GM19035 (cell line): ENCODE measurements around the gene NRCAM.
"Not testable (repeated sequence)": the region's sequence is repeated elsewhere in the genome, so short reads cannot be mapped to it uniquely, and the experiment has no call there.

Source experiments
- ATAC-seq: cut with Tn5 transposase; IDR thresholded peaks from one replicate; pipeline ENCODE4 v1.9.1; 2021; ENCODE audit not compliant: unreplicated experiment

The NRCAM gene

DNA sequence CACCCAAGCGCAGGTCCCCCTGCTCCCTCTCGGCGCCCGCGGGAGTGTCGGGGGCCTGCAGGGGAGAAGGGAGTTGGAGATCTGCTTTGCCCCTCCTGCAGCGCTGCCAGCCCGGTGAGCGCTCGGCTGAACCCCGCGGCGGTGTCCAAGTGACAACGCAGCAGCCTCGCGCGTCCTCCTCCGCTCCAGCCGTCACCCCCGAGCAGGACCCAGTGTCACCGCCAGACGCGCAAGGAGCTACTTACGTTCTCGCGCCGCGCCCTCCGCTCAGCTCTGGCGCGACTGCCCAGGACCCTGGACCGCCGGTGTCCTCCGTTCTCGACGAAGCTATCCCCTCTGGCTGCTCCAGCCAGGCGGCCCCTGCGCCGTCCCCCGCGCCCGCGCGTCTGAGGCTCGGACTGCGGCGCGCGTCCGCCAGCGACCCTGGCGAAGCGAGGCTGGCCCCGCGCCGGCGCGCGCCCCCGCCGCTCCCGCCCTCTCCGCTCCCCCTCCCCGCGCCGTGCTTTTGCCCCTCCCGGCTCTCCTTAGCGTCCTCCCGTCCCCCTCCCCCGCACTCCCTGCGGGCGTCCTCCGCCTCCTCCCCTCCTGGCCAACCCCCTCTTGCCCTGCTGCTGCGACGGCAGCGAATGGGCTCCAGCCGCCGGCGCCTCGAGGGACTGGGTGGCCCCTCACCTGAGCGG lies at the start of gene NRCAM:
TSS of gene NRCAM (minus strand) at position 439 of the 680 bp plus-strand sequence. CDS start 216,372 bp downstream, outside the sequence.
- ATAC-seq = no peak

DNA sequence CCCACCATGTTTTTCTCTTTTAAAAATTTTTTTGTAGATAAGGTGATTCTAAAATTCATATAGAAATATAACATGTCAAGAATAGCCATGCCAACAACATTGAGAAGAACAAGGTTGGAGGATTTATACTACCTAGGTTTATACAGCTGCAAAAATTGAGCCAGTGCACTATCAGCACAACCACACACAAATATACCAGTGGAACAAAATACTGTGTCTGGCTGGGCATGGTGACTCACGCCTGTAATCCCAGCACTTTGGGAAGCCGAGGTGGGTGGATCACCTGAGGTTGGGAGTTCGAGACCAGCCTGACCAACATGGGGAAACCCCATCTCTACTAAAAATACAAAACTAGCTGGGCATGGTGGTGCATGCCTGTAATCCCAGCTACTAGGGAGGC lies 48.3 kb upstream of the NRCAM start:
- ATAC-seq = not testable (repeated sequence)

- ATAC-seq = peak; percentile 98
Observed at GRCh38 chr7:108503112-108504026, 47.1 kb upstream of the NRCAM start.

- no peak for ATAC-seq
Observed at GRCh38 chr7:108499566-108499965, 43.3 kb upstream of the NRCAM start.

DNA sequence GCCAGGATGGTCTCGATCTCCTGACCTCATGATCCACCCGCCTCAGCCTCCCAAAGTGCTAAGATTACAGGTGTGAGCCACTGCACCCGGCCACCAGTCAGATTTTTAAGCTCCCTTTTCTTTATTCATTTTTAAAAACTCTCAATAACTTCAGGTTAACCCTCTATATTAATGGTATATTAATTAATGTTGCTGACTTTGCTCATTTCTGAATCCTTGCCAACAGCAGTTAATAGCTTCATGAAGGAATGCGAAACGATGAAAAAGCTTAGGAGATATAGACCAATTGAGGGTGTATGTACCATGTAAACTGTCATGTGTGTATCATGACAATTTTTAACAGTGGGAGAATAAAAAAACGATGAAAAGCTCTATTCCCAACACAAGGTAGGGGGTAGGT lies 42.2 kb upstream of the NRCAM start:
- no peak for ATAC-seq

DNA sequence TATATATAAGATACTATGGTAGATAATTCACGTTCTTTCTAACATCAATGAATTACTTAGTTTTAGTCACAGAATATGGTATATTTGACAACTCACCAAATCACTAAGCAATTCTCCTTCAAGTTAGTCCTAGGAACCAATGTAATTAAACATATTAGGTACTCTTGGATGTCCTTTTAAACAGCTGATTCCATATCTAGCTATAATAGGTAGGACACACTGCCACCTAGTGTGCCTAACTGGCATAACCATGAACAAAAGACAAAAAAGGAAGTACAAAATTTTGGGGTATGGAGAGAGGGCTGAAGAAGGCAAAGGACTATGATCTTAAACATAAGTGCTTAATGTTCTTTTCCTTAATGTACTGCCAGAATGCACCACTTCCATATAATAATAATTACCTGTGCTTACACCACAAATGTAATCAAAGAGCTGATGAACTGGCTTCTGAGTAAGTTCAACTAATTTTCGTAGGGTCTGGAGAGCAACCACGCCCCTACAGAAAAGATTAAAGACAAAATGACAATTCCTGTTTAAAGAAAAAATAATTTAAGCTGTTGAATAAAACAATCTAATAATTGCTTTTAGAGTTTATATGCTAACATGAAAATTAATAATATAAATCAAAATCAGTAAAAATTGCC lies 41.0 kb upstream of the NRCAM start:
- peak; percentile 85 for ATAC-seq

DNA sequence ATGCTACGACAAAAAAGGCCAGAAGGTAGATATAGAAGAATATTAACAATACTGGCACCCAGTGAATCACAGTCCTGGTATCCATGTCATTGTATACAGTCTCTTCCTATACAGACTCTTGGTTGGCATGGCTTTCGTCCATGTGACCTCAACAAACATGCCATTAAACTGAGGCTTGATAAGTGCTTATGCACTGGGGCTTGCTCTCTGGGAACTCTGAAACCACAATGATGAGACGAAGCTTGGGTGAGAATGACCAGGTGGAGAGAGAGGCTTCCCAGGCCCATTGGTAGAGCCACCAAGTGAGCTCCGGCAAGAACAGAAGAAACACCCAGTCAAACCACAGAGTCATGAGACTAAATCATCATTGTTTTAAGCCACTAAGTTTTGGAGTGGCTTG lies 36.5 kb upstream of the NRCAM start:
- ATAC-seq = no peak

- no peak for ATAC-seq
Observed at GRCh38 chr7:108488768-108489538, 32.7 kb upstream of the NRCAM start.

GRCh38 chr7:108487646-108488045 lies 31.4 kb upstream of the NRCAM start:
- ATAC-seq = no peak

DNA sequence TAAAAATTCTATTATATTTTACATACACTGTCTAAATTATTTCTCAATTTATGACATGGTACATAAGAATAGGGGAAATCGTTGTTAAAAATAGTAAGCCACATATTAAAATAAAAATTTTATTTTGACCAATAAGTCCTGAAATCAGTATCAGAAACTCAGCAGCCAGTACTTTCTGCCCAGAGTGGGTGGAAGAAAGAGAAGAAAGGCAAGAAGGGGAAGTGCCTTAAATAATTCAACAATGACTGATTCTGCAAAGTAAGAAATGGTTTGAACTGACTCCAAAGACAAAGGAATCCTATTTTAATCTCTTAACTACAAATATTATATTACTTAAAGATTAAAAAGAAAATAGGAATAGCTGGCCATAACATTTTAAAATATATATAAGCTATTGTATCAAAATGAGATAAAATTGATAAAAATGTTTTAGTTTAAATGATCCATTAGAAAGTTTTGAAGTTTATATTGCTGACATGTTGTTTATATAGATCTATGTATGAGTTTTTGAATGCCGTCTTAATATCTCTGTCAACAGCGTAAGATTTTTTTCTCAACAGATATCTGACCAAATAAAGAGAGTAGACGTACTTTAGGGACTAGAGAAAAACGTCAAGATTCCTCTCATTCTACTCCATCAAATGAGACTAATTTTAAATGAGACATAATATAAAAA lies 30.2 kb upstream of the NRCAM start:
- no peak for ATAC-seq

DNA sequence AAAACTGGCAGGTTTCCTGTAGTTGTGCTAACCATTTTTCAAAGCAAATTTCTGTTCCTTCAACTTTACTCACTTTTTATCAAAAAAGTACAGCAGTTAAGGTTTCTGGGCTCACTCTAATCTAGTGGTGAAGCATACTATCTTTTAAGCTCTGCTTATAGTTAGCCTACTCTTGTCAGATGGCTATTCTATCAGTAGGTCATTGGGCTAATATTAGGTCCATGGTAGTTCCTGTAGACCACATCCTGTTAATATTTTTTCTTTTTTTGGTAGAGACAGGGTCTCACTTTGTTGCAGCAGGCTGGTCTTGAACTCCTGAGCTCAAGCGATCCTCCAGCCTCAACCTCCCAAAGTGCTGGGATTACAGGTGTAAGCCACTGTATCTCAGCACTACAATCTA lies 27.9 kb upstream of the NRCAM start:
- no peak for ATAC-seq

DNA sequence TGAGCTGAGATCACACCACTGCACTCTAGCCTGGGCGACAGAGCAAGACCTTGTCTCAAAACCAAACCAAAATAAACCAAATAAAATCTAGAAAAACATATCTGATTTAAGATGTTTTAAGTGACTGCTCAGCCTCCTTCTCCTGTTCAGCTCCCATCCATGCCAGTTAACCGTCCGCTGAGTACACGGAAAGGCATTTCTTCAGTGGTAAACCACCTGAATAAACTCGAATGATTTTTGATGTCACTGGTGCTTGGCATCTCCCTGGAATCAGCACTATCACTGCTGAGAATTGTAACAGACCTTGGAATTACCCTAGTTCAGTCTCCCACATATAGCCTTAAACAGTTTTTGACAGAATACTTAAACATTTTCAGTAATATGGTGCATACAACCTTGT lies 24.1 kb upstream of the NRCAM start:
- ATAC-seq = no peak

DNA sequence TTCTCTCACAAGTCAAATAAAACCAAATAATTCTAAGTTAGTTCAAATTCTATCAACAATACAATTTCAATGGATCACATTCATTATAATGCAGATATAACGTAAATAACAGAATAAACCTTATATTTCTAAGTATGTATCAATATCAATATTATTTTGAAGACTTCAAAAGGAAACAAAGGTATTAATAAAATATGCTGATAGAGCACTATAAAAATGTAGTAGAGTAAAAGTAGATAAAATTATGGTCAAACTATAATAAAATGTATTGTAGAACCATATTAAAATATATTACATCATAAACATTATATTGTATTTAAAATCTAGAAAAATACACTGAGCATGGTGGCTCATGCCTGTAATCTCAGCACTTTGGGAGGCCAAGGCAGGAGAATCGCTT lies 23.5 kb upstream of the NRCAM start:
- no peak for ATAC-seq

DNA sequence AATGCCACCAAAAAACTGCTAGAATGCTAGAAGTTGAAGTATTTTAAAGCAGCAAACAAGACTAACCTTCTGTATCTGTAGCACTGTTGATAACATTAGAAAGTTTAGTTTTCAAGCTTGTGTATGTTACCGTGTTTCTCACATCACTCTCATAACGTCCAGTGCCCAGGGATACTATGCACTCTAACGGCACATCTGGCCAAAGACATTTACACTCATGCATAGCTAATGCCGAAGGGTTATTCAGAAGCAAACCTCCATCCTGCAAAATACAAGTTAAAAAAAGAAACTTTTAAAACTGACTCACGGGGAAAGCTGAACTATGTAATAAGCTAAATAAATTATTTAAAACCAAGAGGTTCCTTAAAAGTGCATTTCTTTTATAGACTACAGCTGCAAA lies 22.9 kb upstream of the NRCAM start:
- ATAC-seq = no peak

GRCh38 chr7:108468246-108468645 lies 12.0 kb upstream of the NRCAM start:
- no peak for ATAC-seq

GRCh38 chr7:108467391-108467790 lies 11.2 kb upstream of the NRCAM start:
- no peak for ATAC-seq

- not testable (repeated sequence) for ATAC-seq
Observed at GRCh38 chr7:108466322-108466721, 10.1 kb upstream of the NRCAM start.

DNA sequence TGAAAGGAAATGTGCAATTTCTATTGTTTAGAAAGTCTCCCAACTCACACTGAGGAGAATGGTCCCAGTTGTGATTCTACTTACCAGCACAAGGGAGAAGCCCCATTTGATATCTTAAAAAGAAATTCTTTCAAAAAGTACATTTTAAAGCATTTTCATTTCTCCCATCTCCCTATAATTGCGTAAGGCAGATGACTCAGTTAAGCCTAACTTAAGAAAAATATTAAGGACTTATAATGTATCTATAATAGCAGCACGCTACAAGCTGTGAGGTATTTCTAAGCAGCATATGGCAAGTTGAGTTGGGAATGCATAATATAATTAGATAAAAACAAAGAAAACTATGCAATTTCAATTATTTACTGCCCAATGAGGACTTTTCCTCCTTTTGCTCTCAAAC lies 8.5 kb upstream of the NRCAM start:
- ATAC-seq = no peak

GRCh38 chr7:108463613-108464012 lies 7.4 kb upstream of the NRCAM start:
- ATAC-seq = no peak

DNA sequence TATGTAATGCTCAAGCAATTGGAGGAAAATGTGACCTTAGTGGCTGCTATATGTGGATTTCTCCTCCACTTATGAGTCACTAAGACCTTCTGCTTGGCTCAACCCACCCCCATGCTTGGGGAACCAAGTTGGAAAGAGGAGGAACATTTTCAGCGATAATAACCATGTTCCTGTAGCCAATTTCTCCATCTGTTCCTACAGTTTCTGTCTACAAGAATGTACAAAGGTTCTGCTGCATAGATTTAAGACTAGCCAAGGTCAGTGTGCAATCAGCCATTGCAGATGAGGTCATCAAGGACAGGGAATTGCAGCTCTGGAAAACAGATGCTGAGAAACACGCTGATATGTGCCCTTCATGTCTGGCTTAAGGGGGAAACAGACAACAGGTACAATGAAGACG lies 5.6 kb upstream of the NRCAM start:
- ATAC-seq = no peak
